Stimulated activated CD4-positive, alpha-beta T cell treated with anti-CD3 and anti-CD28 coated beads, Interleukin-4, amount 100 ng/mL, for 1 hour (primary cell): Measurements from ENCODE around the gene PLEKHA6.

Experiments
- DNase-seq: peaks from one replicate; pipeline ENCODE4 v3.0.0-alpha.2; 2020

PLEKHA6 gene

GRCh38 chr1:204354579-204354978 is 5.2 kb downstream of the PLEKHA6 start:
- no peak for DNase-seq

DNA sequence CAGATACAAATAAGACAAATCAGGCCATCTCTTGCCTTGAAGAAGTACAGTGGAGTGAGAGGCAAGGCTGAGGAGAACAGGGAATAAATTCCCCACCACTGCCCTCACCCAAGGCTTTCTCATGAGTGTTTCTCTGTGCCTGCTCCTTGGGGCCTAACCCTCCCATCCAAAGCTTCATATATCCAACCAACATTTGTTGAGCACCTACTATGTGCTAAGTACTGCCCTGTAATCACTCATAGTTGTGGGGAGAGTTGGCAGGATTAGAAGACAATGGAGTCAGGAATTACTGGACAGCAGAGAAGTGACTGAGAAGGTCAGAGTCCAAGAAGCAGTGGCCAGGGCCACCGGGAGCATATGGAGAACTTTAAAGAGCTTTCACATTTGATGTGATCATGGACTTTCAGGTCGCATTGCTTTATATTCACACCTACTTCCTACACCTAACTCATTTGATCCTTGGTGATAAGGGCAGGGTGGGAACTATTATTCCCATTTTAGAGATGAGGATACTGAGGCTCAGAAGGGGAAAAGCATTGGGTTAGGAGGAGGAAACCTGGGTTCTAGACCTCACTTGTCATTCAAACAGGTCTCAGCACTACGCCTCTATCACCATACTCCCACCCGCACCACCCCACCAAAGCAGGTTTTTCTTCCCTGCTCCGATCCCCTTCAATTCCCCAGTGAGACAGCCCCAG is 6.4 kb downstream of the PLEKHA6 start:
- DNase-seq: no peak

DNA sequence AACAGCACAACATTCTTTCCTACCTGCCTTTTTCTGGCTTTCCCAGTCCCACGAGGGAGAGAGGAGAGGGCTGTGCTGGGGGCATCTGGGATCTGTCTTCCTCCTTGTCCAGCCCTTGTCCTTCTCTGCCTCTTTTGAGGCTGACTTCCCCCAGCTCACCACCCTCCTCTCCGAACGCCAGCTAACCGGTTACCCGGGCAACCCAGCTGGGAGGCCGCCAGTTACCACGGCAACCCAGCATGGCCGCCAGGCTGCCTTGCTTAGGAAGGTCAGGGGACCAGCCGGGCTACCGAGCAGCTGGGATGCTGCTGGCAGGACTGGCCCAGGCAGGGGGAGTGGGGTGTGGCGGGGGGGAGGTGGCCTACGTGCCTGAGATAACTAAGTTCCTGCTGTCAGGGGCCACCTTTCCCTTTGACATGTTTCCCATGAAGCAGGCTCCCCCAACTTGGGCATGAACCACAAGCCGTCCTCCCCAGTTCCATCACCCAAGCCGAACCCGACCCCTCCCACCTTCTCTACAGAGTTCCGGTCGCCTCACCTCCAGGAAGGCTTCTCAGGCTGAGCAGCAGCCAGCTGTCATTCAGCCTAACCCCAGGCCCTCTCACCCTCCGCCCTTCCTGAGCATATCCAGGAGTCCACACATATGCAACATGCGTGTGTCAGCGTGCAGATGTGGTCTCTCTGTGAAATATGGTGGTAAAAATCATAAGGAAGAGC is 8.7 kb downstream of the PLEKHA6 start:
- no peak for DNase-seq

DNA sequence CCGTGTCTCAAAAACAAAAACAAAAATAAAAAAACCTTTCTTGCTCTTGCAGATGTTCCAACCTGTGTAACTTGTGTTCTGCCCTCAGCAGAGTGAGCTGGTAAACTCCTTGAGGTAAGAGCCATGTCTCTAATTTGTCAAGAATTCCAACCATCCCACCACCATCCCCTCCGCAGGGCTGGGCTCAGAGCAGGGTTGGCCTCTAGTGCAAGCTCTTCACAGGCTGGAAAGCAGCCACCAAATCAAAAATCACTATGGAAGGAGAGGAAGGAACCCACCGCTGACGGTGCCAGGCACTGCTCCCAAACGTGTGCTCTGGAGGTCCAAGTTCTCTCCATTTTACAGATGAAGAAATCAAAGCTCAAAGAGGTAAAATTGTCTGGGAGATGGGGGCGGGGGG is 9.4 kb downstream of the PLEKHA6 start:
- no peak for DNase-seq

- DNase-seq: no peak
Observed at GRCh38 chr1:204349602-204350001, 10.1 kb downstream of the PLEKHA6 start.

DNA sequence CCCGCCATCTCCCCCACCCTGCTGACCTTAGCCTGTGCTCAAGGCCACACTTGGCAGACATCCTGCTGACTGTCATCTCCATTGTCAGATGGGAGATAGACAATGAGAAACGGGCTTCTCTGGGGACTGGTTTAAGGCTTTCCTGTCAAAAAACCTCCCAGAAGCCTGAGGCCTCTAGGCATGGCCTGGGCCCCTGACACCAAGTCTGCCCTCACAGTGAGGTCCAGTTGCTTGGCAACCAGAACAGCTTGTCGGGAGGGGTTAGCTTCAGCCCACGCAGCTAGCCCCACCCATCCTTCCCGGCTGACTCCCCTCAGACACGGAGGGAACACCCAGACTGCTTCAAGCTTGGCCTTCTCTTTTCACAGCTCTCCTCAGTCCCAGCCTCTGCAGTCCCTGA is 11.0 kb downstream of the PLEKHA6 start:
- DNase-seq: no peak

GRCh38 chr1:204348242-204348641 is 11.5 kb downstream of the PLEKHA6 start:
- DNase-seq: no peak

GRCh38 chr1:204345941-204346645 is 13.6 kb downstream of the PLEKHA6 start:
- no peak for DNase-seq

GRCh38 chr1:204345438-204345841 is 14.3 kb downstream of the PLEKHA6 start:
- DNase-seq: no peak

DNA sequence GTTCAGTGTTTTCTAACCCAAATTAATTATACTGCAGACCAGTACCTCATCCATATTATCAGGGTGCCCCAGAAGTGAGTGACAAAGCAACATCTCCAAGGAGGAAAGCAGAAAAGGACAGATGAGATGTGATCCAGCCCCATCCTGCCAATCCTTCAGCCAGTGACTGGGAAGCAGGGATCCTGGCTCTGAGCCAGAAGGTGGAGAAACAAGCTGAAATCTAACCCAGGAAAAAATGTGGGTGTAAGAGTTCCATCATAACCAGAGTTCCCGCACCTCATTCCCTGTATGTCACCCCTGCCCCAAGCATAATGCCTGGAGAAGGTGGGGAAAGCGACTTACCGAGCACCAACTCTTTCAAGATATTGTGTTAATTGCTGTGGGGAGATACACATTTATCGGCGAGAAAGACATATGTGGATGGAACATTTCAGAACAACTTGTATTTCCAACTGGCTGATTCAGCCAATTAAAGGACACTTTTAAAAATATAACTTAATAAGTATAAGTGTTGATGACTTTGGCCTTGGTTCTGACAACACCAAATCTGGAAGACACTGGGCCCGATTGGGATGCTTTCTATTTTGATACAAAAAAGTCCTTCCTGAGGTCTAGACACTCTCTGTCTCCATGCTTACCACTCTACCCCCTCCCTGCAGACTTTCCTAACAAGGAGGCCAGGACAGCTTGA is 14.9 kb downstream of the PLEKHA6 start:
- no peak for DNase-seq

GRCh38 chr1:204343802-204344201 is 15.9 kb downstream of the PLEKHA6 start:
- no peak for DNase-seq

GRCh38 chr1:204343247-204343646 is 16.5 kb downstream of the PLEKHA6 start:
- DNase-seq: no peak

DNA sequence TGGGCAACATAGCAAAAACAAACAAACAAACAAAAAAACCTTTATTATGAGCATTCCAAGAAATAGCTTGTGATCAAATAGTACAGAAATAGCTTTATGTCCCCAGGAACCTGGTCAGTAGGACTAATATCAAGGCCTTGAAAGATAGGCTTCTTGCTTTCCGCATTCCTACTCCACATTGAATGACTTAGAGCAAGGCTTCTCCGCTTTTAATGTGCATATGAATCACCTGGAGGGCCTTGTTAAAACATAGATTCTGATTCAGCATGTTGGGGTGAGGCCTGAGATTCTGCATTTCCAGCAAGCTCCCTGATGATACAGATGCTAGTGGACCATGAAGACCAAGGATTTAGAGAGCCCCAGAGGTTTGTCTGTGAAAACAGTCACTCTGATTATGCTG is 17.4 kb downstream of the PLEKHA6 start:
- DNase-seq: no peak

DNA sequence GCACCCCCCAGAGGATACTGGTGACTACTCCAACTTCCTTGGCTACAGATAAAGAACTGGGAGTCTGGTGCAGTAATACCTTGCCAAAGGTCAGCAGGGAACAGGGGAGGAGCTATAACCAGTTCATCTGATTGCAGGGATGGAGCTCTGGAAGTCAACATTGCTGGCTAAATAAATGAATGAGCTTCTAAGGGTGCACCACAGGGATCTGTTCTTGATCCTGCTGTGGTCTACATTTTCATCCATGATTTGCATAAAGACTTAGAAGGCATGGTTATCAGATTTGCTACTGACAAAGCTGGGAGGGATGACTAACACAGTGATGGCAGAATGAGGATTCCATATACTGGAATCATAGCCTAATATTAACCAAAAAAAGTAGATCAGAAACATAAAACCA is 18.3 kb downstream of the PLEKHA6 start:
- no peak for DNase-seq

- no peak for DNase-seq
Observed at GRCh38 chr1:204340081-204340889, 19.4 kb downstream of the PLEKHA6 start.

DNA sequence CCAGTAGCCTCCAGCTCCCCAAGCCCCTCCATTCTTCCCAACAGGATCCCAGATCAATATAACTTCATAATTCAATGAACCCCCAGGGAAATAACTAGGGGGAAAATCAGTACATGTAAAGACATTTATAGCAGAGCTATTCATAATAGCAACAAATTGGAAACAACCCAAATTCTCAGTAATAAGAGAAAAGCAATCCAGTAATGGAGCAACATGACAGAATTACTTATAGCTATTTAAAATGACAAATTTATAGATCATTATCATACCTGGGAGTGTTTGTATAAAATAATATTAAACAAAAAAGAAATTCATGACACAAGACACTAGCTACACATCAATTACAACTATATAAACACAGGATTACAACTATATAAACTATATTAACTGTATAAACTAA is 20.2 kb downstream of the PLEKHA6 start:
- DNase-seq: no peak

GRCh38 chr1:204338997-204339396 is 20.7 kb downstream of the PLEKHA6 start:
- DNase-seq: no peak

DNA sequence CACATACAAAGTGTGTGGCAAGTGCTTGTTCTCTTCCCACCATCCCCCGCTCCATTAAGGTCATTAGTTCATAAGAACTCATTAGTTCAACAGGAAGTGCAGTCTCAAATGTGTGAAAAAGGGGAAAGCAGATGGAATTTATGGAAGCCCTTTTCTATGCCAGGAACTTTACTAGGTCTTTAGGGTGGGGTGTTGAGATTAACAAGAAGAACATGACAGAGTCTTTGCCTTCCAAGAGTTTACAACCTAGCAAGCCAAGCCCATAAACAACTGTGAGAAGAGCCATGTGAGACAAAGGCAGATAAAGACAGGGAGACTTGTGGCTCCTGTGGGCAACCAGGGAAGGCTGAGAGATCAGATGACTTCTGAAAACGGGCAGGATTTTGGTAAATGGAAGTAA is 21.4 kb downstream of the PLEKHA6 start:
- no peak for DNase-seq

GRCh38 chr1:204337583-204337982 is 22.1 kb downstream of the PLEKHA6 start:
- DNase-seq: no peak

GRCh38 chr1:204337036-204337429 is 22.7 kb downstream of the PLEKHA6 start:
- no peak for DNase-seq

DNA sequence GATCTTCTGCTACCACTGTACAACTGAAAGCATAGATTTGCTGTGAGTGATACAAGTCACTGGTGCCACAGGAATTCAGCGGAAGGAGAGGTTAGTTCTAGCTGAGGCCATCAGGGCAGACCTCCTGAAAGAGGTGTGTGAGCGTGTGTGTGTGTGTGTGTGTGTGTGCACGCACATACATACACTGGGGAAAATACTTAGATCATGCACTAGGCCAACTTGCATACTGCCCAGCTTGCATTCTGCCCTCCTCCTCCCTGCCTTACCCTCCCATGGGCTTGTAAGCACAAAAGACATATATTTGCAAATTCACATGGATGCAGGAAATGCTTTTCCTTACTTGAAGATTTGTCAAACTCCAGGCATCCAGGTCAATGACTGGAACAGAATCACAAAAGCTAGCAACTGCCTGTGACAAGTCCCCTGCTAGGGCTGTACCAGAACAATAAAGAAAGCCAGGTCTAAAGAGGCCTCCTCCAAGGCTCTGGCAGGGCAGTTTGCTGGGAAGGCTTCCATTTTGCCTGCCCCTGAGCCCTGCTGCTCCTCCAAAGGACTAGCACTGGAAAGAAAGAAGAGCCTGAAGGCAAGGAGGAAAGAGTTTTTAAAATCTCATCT is 23.2 kb downstream of the PLEKHA6 start:
- no peak for DNase-seq

GRCh38 chr1:204335533-204335932 is 24.2 kb downstream of the PLEKHA6 start:
- no peak for DNase-seq
